IMR-90 (cell line): Measurements from ENCODE around the gene NRCAM. TPM values are rescaled to one million over a fixed set of nuclear protein-coding genes. Genes with fewer than 3 reads are reported as not detected.

Experiments
- ATAC-seq: fragments of 200-7000 bp; cut with Tn5 transposase; 2 replicates; pipeline ENCODE4 v1.9.1; 2020; ENCODE audit warnings: low read depth, mild to moderate bottlenecking, moderate library complexity
- BruUV-seq: library from RNA; stranded (reverse); fragments of 400-500 nt; replicated peaks from 2 replicates; lab custom pipeline; 2021; lab: Mats Ljungman, UMichigan
- CTCF ChIA-PET: fragments of 300-600 bp; formaldehyde crosslinking; extraction: SDS; loops from one replicate; lab custom pipeline; 2021; ENCODE audit warnings: antibody characterized with exemption; lab: Yijun Ruan, JAX
- POLR2A ChIA-PET: fragments of 300-600 bp; sonication (Branson Sonifier 250); formaldehyde crosslinking; loops from one replicate; lab custom pipeline; 2022; ENCODE audit warnings: antibody characterized with exemption; ENCODE audit not compliant: unreplicated experiment; lab: Charles Lee
- DNase-seq: peaks from one replicate; pipeline ENCODE4 v3.0.0; 2013
- H2AFZ ChIP-seq: replicated peaks from 2 replicates; pipeline ENCODE3; 2013; ENCODE audit warnings: low read length, mild to moderate bottlenecking; ENCODE audit not compliant: poor library complexity
- H2AK5ac ChIP-seq: 2 replicates; pipeline ENCODE4 v1.6.1; 2013; ENCODE audit warnings: low read depth, low read length, inconsistent platforms
- H2AK9ac ChIP-seq: replicated peaks from 2 replicates; pipeline ENCODE3; 2013; ENCODE audit warnings: mild to moderate bottlenecking, low read depth, low read length, moderate library complexity; ENCODE audit not compliant: poor library complexity
- H2BK120ac ChIP-seq: 2 replicates; pipeline ENCODE4 v1.6.1; 2013; ENCODE audit warnings: low read depth, low read length, inconsistent platforms
- H2BK15ac ChIP-seq: 3 replicates; pipeline ENCODE4 v1.6.1; 2013; ENCODE audit warnings: low read depth, low read length, inconsistent platforms
- H2BK20ac ChIP-seq: 2 replicates; pipeline ENCODE4 v1.6.1; 2013; ENCODE audit warnings: low read depth, mild to moderate bottlenecking, inconsistent platforms, low read length, moderate library complexity
- H2BK5ac ChIP-seq: 2 replicates; pipeline ENCODE4 v1.6.1; 2013; ENCODE audit warnings: mild to moderate bottlenecking, low read depth, low read length, inconsistent platforms; ENCODE audit not compliant: poor library complexity, severe bottlenecking
- H3K14ac ChIP-seq: replicated peaks from 2 replicates; pipeline ENCODE4 v1.6.1; 2013; ENCODE audit warnings: low read depth, low read length, inconsistent platforms
- H3K18ac ChIP-seq: 2 replicates; pipeline ENCODE4 v1.6.1; 2013; ENCODE audit warnings: low read depth, low read length, control low read depth
- H3K23ac ChIP-seq: 2 replicates; pipeline ENCODE4 v1.6.1; 2013; ENCODE audit warnings: low read depth, low read length, inconsistent platforms
- H3K27ac ChIP-seq: 2 replicates; pipeline ENCODE4 v1.5.1; 2013; ENCODE audit warnings: mild to moderate bottlenecking, control low read depth, low read length; ENCODE audit not compliant: insufficient read depth
- H3K27me3 ChIP-seq: 2 replicates; pipeline ENCODE4 v1.6.1; 2013; ENCODE audit warnings: low read length; ENCODE audit not compliant: control insufficient read depth, insufficient read depth
- H3K36me3 ChIP-seq: 2 replicates; pipeline ENCODE4 v1.6.1; 2013; ENCODE audit warnings: low read length, mixed read lengths; ENCODE audit not compliant: control insufficient read depth, insufficient read depth
- H3K4ac ChIP-seq: 2 replicates; pipeline ENCODE4 v1.6.1; 2013; ENCODE audit warnings: low read depth, low read length, inconsistent platforms
- H3K4me1 ChIP-seq: 2 replicates; pipeline ENCODE4 v1.6.1; 2013; ENCODE audit warnings: low read length, mixed read lengths; ENCODE audit not compliant: control insufficient read depth, insufficient read depth
- H3K4me2 ChIP-seq: 2 replicates; pipeline ENCODE4 v1.6.1; 2013; ENCODE audit warnings: low read depth, mild to moderate bottlenecking, control low read depth, low read length, moderate library complexity
- H3K4me3 ChIP-seq: 2 replicates; pipeline ENCODE4 v1.5.1; 2013; ENCODE audit warnings: low read depth, mild to moderate bottlenecking, control low read depth, low read length, moderate library complexity; ENCODE audit not compliant: insufficient read depth
- H3K56ac ChIP-seq: 2 replicates; pipeline ENCODE4 v1.6.1; 2013; ENCODE audit warnings: low read length, inconsistent platforms; ENCODE audit not compliant: insufficient read depth; ENCODE audit errors: extremely low read depth
- H3K79me1 ChIP-seq, 2 experiments: 2 replicates each; pipeline ENCODE4 v1.6.1; 2013; ENCODE audit warnings: low read length in 2 of 2, inconsistent platforms in 1 of 2, low read depth in 1 of 2
- H3K9ac ChIP-seq: 2 replicates; pipeline ENCODE4 v1.6.1; 2013; ENCODE audit warnings: low read depth, low read length, control low read depth
- H3K9me1 ChIP-seq: 2 replicates; pipeline ENCODE4 v1.6.1; 2013; ENCODE audit warnings: low read length, inconsistent platforms; ENCODE audit not compliant: insufficient read depth
- H3K9me3 ChIP-seq: 2 replicates; pipeline ENCODE4 v1.6.1; 2013; ENCODE audit warnings: low read length; ENCODE audit not compliant: control insufficient read depth, insufficient read depth
- H4K20me1 ChIP-seq: 2 replicates; pipeline ENCODE4 v1.6.1; 2013; ENCODE audit warnings: low read length, inconsistent platforms; ENCODE audit not compliant: insufficient read depth
- H4K5ac ChIP-seq: 2 replicates; pipeline ENCODE4 v1.6.1; 2013; ENCODE audit warnings: mild to moderate bottlenecking, low read depth, low read length, control low read depth
- H4K8ac ChIP-seq, 2 experiments: 2 replicates each; pipeline ENCODE4 v1.6.1; 2013; ENCODE audit warnings: low read depth in 2 of 2, low read length in 2 of 2, control low read depth in 1 of 2, inconsistent platforms in 1 of 2
- H4K91ac ChIP-seq: 2 replicates; pipeline ENCODE4 v1.6.1; 2013; ENCODE audit warnings: low read depth, low read length, inconsistent platforms; ENCODE audit not compliant: insufficient read depth
- MXI1 ChIP-seq: IDR thresholded peaks from 2 replicates; pipeline ENCODE4 v1.6.1; 2012; ENCODE audit warnings: low read depth, mild to moderate bottlenecking, low read length, moderate library complexity, borderline replicate concordance
- USF2 ChIP-seq: fragments of 150-350 bp; IDR thresholded peaks from 2 replicates; pipeline ENCODE4 v1.6.1; 2017; ENCODE audit warnings: mild to moderate bottlenecking, antibody characterized with exemption, low read length, low read depth
- WGBS, 2 experiments: methylation state at CpG; one replicate each; pipeline versions ENCODE4 v1.1.5 to v1.1.7; 2013; ENCODE audit warnings: missing lambda C conversion rate in 2 of 2; ENCODE audit not compliant: insufficient read length in 1 of 2; ENCODE audit errors: extremely low coverage in 2 of 2; 5-methylcytosine and 5-hydroxymethylcytosine counted together
- dilution Hi-C: fragments of 300-500 bp; cut with HindIII; formaldehyde crosslinking; loops from one replicate; pipeline ENCODE4 v1.14.3; 2018; ENCODE audit warnings: low sequenced_read_pairs; ENCODE audit not compliant: unreplicated experiment
- in situ Hi-C: fragments of 300-500 bp; cut with MboI; formaldehyde crosslinking; loops from 3 replicates; pipeline ENCODE4 v1.14.3; 2019; ENCODE audit warnings: low sequenced_read_pairs, inconsistent platforms, mixed read lengths
- intact Hi-C: fragments of 100-400 bp; cut with micrococcal nuclease; formaldehyde crosslinking; loops from 2 replicates; pipeline ENCODE4 v1.10.0; 2022
- polyA plus RNA-seq, 3 experiments: library from polyadenylated mRNA; depleted of rRNA; stranded (reverse); fragments of >200 nt; gene quantifications; 2 replicates each; pipeline ENCODE4 v1.2.3, GENCODE V29; 2012; ENCODE audit warnings: low replicate concordance in 1 of 3
- total RNA-seq: library from RNA; depleted of rRNA; stranded (reverse); fragments of >200 nt; gene quantifications from 2 replicates; pipeline ENCODE4 v1.2.3, GENCODE V29; 2012

NRCAM gene
- total and polyA plus RNA-seq, 2 of the 4 experiments (the other 2 are of a cell fraction), result 0.46 to 1.1 TPM

GRCh38 chr7:108247614-108248013 is 208.6 kb downstream of the NRCAM start:
- dilution Hi-C loops, result no loop called here
- H2AFZ ChIP-seq, result peak overlapping the region; percentile 48
- H3K4me2 ChIP-seq, result no peak overlapping the region
- no peak overlapping the region for H3K23ac ChIP-seq
- H2BK5ac ChIP-seq, result no peak overlapping the region
- no peak overlapping the region for H2BK15ac ChIP-seq
- peak overlapping the region; percentile 55; the same call in 1 of the 2 replicates for H2BK20ac ChIP-seq
- H2AK5ac ChIP-seq, result no peak overlapping the region
- peaks cover 10% of the 10 kb centered on the region for H3K4me1 ChIP-seq
- H3K4me3 ChIP-seq, result no peak overlapping the region
- no peaks in the 10 kb centered on the region for H3K27me3 ChIP-seq
- no peak overlapping the region for H3K9ac ChIP-seq
- H3K56ac ChIP-seq, result no peak overlapping the region
- H2AK9ac ChIP-seq, result no peak overlapping the region
- H2BK120ac ChIP-seq, result no peak overlapping the region
- no peak overlapping the region for H3K18ac ChIP-seq
- no peak overlapping the region for H3K4ac ChIP-seq
- in situ Hi-C loops, result no loop called here
- no peak for ATAC-seq
- no peaks in the 10 kb centered on the region for H3K79me1 ChIP-seq
- TF ChIP-seq USF2 (no peak), MXI1 (no peak)
- H3K9me3 ChIP-seq, result no peaks in the 10 kb centered on the region
- no peak overlapping the region for H4K8ac ChIP-seq
- BruUV-seq, result no TSS peak
- POLR2A ChIA-PET, result no interaction called here
- no peak overlapping the region for H3K27ac ChIP-seq
- H3K14ac ChIP-seq, result no peak overlapping the region
- H4K20me1 ChIP-seq, result no peaks in the 10 kb centered on the region
- no peak overlapping the region for H4K5ac ChIP-seq
- no peaks in the 10 kb centered on the region for H3K36me3 ChIP-seq
- CTCF ChIA-PET, result no interaction called here
- H3K9me1 ChIP-seq, result 0 out of 2 replicates have a peak, but pooled peaks cover 3% of the 10 kb centered on the region
- intact Hi-C loops, result no loop called here
- 0 out of 2 replicates have a peak overlapping the region, but pooled peaks have one; percentile 14 for H4K91ac ChIP-seq
- no CpG with 5 or more reads among the region's 1 CpG for WGBS, 2 experiments
- no peak for DNase-seq
